ENCODE data around the gene RPTOR.

The RPTOR gene

DNA sequence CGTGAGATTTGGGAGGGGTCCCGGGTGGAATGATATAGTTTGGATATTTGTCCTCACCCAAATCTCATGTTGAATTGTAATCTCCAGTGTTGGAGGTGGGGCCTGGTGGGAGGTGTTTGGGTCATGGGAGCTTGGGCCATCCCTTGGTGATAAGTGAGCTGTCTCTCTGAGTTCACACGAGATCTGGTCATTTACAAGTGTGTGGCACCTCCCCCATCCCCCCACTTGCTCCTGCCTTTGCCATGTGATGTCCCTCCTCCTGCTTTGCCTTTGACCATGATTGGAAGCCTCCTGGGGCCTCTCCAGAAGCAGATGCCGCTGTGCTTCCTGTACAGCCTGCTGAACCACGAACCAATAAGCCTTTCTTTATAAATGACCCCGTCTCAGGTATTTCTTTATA lies 469.0 kb downstream of the RPTOR start:
- no peak for DNase-seq

DNA sequence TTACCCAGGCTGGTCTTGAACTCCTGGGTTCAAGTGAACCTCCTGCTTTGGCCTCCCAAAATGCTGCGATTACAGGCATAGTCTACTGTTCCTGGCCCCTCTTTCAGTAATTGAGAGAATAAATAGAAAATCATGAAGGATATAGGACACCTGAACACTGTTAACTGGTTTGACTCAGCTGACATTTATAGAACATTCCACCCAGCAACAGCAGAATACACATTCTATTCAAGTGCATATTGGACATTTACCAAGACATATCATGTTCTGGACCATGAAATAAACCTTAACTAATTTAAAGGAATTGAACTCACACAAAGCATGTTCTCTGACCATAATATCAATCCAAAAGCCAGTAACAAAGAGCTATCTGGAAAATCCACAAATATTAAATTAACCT lies 470.5 kb downstream of the RPTOR start:
- no peak for DNase-seq
